ENCODE measurements around the gene CYP1A1.

CYP1A1 gene

GRCh38 chr15:74725225-74725774, at the start of gene CYP1A1:
CYP1A1 (minus strand) TSS chr15:74725528; CDS start chr15:74723097, 2,431 bp downstream.
- Histone ChIP-seq H3K4me1 (ENCODE audit: insufficient read depth, low read length) (peaks cover 5% of the 10 kb centered on the region; the same call in 1 of the 2 replicates), H3K36me3 (ENCODE audit: insufficient read depth, low read length) (no peaks in the 10 kb centered on the region), H3K9ac (ENCODE audit: low read depth, low read length) (peak within 1 kb of the TSS; percentile 78), H3K9me3 (ENCODE audit: control insufficient read depth, insufficient read depth, low read length) (peaks cover 4% of the 10 kb centered on the region; the same call in 1 of the 2 replicates)

- H3K9me3 ChIP-seq (ENCODE audit: control insufficient read depth, insufficient read depth, low read length) = no peaks in the 10 kb centered on the region
- H3K36me3 ChIP-seq (ENCODE audit: insufficient read depth, low read length) = no peaks in the 10 kb centered on the region
- H3K9ac ChIP-seq (ENCODE audit: low read depth, low read length) = no peak overlapping the region
- H3K4me1 ChIP-seq (ENCODE audit: insufficient read depth, low read length) = peaks cover 37% of the 10 kb centered on the region; the same call in 1 of the 2 replicates
These were observed 48.5 kb upstream of the CYP1A1 start for GRCh38 chr15:74773731-74774252.

GRCh38 chr15:74773329-74773728, 48.0 kb upstream of the CYP1A1 start:
- peaks cover 37% of the 10 kb centered on the region; the same call in 1 of the 2 replicates for H3K4me1 ChIP-seq (ENCODE audit: insufficient read depth, low read length)
- H3K36me3 ChIP-seq (ENCODE audit: insufficient read depth, low read length) = no peaks in the 10 kb centered on the region
- no peak overlapping the region for H3K9ac ChIP-seq (ENCODE audit: low read depth, low read length)
- H3K9me3 ChIP-seq (ENCODE audit: control insufficient read depth, insufficient read depth, low read length) = no peaks in the 10 kb centered on the region

- H3K36me3 ChIP-seq (ENCODE audit: insufficient read depth, low read length) = no peaks in the 10 kb centered on the region
- no peak overlapping the region for H3K9ac ChIP-seq (ENCODE audit: low read depth, low read length)
- peaks cover 27% of the 10 kb centered on the region; the same call in 1 of the 2 replicates for H3K4me1 ChIP-seq (ENCODE audit: insufficient read depth, low read length)
- H3K9me3 ChIP-seq (ENCODE audit: control insufficient read depth, insufficient read depth, low read length) = no peaks in the 10 kb centered on the region
These were observed 45.0 kb upstream of the CYP1A1 start for GRCh38 chr15:74770211-74770903.

- Histone ChIP-seq H3K36me3 (ENCODE audit: insufficient read depth, low read length) (no peaks in the 10 kb centered on the region), H3K9me3 (ENCODE audit: control insufficient read depth, insufficient read depth, low read length) (no peaks in the 10 kb centered on the region), H3K4me1 (ENCODE audit: insufficient read depth, low read length) (peaks cover 27% of the 10 kb centered on the region; the same call in 1 of the 2 replicates), H3K9ac (ENCODE audit: low read depth, low read length) (no peak overlapping the region)
These were observed 44.2 kb upstream of the CYP1A1 start for GRCh38 chr15:74769463-74770025.

GRCh38 chr15:74768771-74769342, 43.5 kb upstream of the CYP1A1 start:
- H3K9ac ChIP-seq (ENCODE audit: low read depth, low read length) = no peak overlapping the region; the same call in 1 of the 2 replicates

GRCh38 chr15:74768099-74768770, 42.9 kb upstream of the CYP1A1 start:
- Histone ChIP-seq H3K4me1 (ENCODE audit: insufficient read depth, low read length) (peaks cover 24% of the 10 kb centered on the region; the same call in 1 of the 2 replicates), H3K9ac (ENCODE audit: low read depth, low read length) (no peak overlapping the region; the same call in 1 of the 2 replicates), H3K9me3 (ENCODE audit: control insufficient read depth, insufficient read depth, low read length) (no peaks in the 10 kb centered on the region), H3K36me3 (ENCODE audit: insufficient read depth, low read length) (no peaks in the 10 kb centered on the region)

More at GRCh38 chr15:74768771-74769342, 43.5 kb upstream of the CYP1A1 start:
- H3K36me3 ChIP-seq (ENCODE audit: insufficient read depth, low read length) = no peaks in the 10 kb centered on the region
- H3K4me1 ChIP-seq (ENCODE audit: insufficient read depth, low read length) = peaks cover 24% of the 10 kb centered on the region; the same call in 1 of the 2 replicates
- H3K9me3 ChIP-seq (ENCODE audit: control insufficient read depth, insufficient read depth, low read length) = no peaks in the 10 kb centered on the region

GRCh38 chr15:74767167-74768098, 42.1 kb upstream of the CYP1A1 start:
- no peaks in the 10 kb centered on the region for H3K9me3 ChIP-seq (ENCODE audit: control insufficient read depth, insufficient read depth, low read length)
- peaks cover 27% of the 10 kb centered on the region; the same call in 1 of the 2 replicates for H3K4me1 ChIP-seq (ENCODE audit: insufficient read depth, low read length)
- no peaks in the 10 kb centered on the region for H3K36me3 ChIP-seq (ENCODE audit: insufficient read depth, low read length)
- H3K9ac ChIP-seq (ENCODE audit: low read depth, low read length) = no peak overlapping the region

- Histone ChIP-seq H3K4me1 (ENCODE audit: insufficient read depth, low read length) (peaks cover 31% of the 10 kb centered on the region), H3K9me3 (ENCODE audit: control insufficient read depth, insufficient read depth, low read length) (no peaks in the 10 kb centered on the region), H3K9ac (ENCODE audit: low read depth, low read length) (no peak overlapping the region; the same call in 1 of the 2 replicates), H3K36me3 (ENCODE audit: insufficient read depth, low read length) (no peaks in the 10 kb centered on the region)
These were observed 38.1 kb upstream of the CYP1A1 start for GRCh38 chr15:74763416-74763815.

GRCh38 chr15:74762791-74763150, 37.4 kb upstream of the CYP1A1 start:
- no peaks in the 10 kb centered on the region for H3K9me3 ChIP-seq (ENCODE audit: control insufficient read depth, insufficient read depth, low read length)
- no peak overlapping the region for H3K9ac ChIP-seq (ENCODE audit: low read depth, low read length)
- H3K36me3 ChIP-seq (ENCODE audit: insufficient read depth, low read length) = no peaks in the 10 kb centered on the region
- peaks cover 27% of the 10 kb centered on the region for H3K4me1 ChIP-seq (ENCODE audit: insufficient read depth, low read length)

GRCh38 chr15:74758736-74759135, 33.4 kb upstream of the CYP1A1 start:
- H3K9me3 ChIP-seq (ENCODE audit: control insufficient read depth, insufficient read depth, low read length) = no peaks in the 10 kb centered on the region
- H3K9ac ChIP-seq (ENCODE audit: low read depth, low read length) = no peak overlapping the region
- no peaks in the 10 kb centered on the region for H3K36me3 ChIP-seq (ENCODE audit: insufficient read depth, low read length)
- peaks cover 31% of the 10 kb centered on the region for H3K4me1 ChIP-seq (ENCODE audit: insufficient read depth, low read length)

GRCh38 chr15:74754593-74755215, 29.4 kb upstream of the CYP1A1 start:
- Histone ChIP-seq H3K9ac (ENCODE audit: low read depth, low read length) (no peak overlapping the region), H3K36me3 (ENCODE audit: insufficient read depth, low read length) (no peaks in the 10 kb centered on the region)

GRCh38 chr15:74752531-74752930, 27.2 kb upstream of the CYP1A1 start:
- no peaks in the 10 kb centered on the region for H3K9me3 ChIP-seq (ENCODE audit: control insufficient read depth, insufficient read depth, low read length)
- H3K4me1 ChIP-seq (ENCODE audit: insufficient read depth, low read length) = peaks cover 11% of the 10 kb centered on the region; the same call in 1 of the 2 replicates

More at GRCh38 chr15:74754593-74755215, 29.4 kb upstream of the CYP1A1 start:
- Histone ChIP-seq H3K4me1 (ENCODE audit: insufficient read depth, low read length) (peaks cover 11% of the 10 kb centered on the region; the same call in 1 of the 2 replicates), H3K9me3 (ENCODE audit: control insufficient read depth, insufficient read depth, low read length) (no peaks in the 10 kb centered on the region)

More at GRCh38 chr15:74752531-74752930, 27.2 kb upstream of the CYP1A1 start:
- H3K36me3 ChIP-seq (ENCODE audit: insufficient read depth, low read length) = no peaks in the 10 kb centered on the region
- no peak overlapping the region for H3K9ac ChIP-seq (ENCODE audit: low read depth, low read length)

All from ES-I3 (cell line).